Esophagus squamous epithelium (tissue), 4 donors: ENCODE measurements around the gene ARHGAP44.

Experiments
- POLR2A ChIP-seq, 4 donors: fragments of 450-650 bp; IDR thresholded peaks; one replicate each; pipeline ENCODE4 v1.6.1; 2017; ENCODE audit warnings: antibody characterized with exemption in 4 of 4, mild to moderate bottlenecking in 4 of 4, moderate library complexity in 3 of 4
- TF ChIP-seq, protein P1 (sequence below), 6 experiments: fragments of 450-650 bp in 4 of 6; fragments of 200-600 bp in 2 of 6; sonication (generic) in 2 of 6; IDR thresholded peaks; one replicate each; pipeline ENCODE4 v1.5.1; 2016 to 2019; ENCODE audit warnings: antibody characterized with exemption in 6 of 6, mild to moderate bottlenecking in 4 of 6, moderate library complexity in 4 of 6

DNA sequence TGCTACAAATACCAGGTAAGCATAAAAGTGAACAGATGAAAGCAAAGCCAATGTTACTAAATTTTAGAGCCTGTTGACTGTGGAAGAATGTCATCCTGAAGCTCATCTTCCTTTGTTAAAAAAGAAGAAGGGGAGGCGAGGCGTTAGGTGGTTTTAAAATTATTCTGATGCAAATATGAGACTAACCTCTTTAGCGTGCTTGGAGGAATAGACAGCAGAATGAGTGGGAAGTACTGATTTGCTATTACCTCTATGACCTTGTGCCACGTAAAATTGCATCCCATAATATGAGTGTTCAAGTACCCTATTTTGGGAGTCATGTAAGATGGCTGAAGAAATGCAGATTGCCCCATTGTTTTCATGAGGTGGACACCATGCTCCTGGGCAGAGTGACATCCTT, 132.8 kb downstream of the ARHGAP44 start:
- TF ChIP-seq, protein P1, sequence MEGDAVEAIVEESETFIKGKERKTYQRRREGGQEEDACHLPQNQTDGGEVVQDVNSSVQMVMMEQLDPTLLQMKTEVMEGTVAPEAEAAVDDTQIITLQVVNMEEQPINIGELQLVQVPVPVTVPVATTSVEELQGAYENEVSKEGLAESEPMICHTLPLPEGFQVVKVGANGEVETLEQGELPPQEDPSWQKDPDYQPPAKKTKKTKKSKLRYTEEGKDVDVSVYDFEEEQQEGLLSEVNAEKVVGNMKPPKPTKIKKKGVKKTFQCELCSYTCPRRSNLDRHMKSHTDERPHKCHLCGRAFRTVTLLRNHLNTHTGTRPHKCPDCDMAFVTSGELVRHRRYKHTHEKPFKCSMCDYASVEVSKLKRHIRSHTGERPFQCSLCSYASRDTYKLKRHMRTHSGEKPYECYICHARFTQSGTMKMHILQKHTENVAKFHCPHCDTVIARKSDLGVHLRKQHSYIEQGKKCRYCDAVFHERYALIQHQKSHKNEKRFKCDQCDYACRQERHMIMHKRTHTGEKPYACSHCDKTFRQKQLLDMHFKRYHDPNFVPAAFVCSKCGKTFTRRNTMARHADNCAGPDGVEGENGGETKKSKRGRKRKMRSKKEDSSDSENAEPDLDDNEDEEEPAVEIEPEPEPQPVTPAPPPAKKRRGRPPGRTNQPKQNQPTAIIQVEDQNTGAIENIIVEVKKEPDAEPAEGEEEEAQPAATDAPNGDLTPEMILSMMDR (IDR thresholded peaks at IDR 0.05), result no peak
- TF ChIP-seq POLR2A (IDR thresholded peaks at IDR 0.05), result no peak
